Keratinocyte (primary cell): ENCODE measurements around the gene ETV3.

Experiments used
- EZH2 ChIP-seq: IDR thresholded peaks from one replicate; pipeline ENCODE4 v1.6.1; 2012; ENCODE audit warnings: inconsistent platforms, mild to moderate bottlenecking, low read length, moderate library complexity
- TF ChIP-seq, protein P1 (sequence below), 3 experiments: IDR thresholded peaks in 1 of 3; conservative IDR thresholded peaks in 1 of 3; optimal IDR thresholded peaks in 1 of 3; 2 replicates in 2 of 3; 3 replicates in 1 of 3; pipeline versions ENCODE3 to v1.5.1; 2011; ENCODE audit warnings: low read length in 3 of 3, mild to moderate bottlenecking in 3 of 3, moderate library complexity in 2 of 3, control low read depth in 1 of 3, inconsistent platforms in 1 of 3; ENCODE audit not compliant: insufficient read depth in 2 of 3; ENCODE audit errors: extremely low read depth in 1 of 3

DNA sequence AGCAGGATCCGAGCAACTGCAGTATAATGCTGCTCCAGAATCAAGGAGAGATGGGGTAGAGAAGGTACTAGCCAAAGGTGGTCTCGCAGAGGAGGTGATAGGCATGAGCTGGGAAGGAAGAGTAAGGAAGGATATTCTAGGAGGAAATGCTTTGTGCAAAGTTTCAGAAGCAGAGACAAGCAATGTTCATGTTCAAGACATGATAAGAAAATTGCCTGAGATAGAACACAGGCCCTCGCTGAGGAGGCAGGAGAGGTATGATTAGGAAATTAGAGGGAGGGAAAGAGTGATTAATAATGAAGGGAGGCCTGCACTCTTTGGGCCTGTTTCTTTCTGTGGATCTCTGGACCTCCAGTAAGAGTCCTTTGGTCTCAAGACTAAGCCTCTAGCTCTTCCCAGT lies 12.9 kb upstream of the ETV3 start:
- TF ChIP-seq, protein P1, sequence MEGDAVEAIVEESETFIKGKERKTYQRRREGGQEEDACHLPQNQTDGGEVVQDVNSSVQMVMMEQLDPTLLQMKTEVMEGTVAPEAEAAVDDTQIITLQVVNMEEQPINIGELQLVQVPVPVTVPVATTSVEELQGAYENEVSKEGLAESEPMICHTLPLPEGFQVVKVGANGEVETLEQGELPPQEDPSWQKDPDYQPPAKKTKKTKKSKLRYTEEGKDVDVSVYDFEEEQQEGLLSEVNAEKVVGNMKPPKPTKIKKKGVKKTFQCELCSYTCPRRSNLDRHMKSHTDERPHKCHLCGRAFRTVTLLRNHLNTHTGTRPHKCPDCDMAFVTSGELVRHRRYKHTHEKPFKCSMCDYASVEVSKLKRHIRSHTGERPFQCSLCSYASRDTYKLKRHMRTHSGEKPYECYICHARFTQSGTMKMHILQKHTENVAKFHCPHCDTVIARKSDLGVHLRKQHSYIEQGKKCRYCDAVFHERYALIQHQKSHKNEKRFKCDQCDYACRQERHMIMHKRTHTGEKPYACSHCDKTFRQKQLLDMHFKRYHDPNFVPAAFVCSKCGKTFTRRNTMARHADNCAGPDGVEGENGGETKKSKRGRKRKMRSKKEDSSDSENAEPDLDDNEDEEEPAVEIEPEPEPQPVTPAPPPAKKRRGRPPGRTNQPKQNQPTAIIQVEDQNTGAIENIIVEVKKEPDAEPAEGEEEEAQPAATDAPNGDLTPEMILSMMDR (optimal IDR thresholded peaks at IDR 0.05 in 1 of 3, IDR thresholded peaks at IDR 0.05 in 1 of 3, conservative IDR thresholded peaks at IDR 0.05 in 1 of 3; ENCODE audit: extremely low read depth in 1 of 3, insufficient read depth in 2 of 3, low read length in 3 of 3): no peak
- no peak for TF ChIP-seq EZH2
